ENCODE measurements around the gene KAZN. TPM values are rescaled to one million over a fixed set of nuclear protein-coding genes. Genes with fewer than 3 reads are reported as not detected.
A peak's percentile ranks its signal among the peaks of the same experiment; 100 is the strongest.

KAZN gene
- total and polyA plus RNA-seq, 11 donors: 0.65 to 6.5 (median 2.3) TPM

DNA sequence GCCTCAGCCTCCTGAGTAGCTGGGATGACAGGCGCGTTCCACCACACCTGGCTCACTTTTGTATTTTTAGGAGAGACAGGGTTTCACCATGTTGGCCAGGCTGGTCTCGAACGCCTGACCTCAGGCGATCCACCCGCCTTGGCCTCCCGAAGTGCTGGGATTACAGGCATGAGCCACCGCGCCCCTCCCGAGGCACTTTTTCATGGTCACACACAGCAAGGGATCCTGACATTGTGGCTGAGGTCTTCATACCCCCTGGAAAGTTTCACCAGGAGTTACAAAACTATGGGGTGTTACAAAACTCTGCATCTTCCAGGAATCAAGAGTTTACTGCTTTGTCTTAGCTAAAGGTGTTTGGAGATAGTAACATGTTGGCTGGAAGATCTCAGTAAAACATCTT, 320.8 kb downstream of the KAZN start:
- 91 to 96% (median 94%) methylated on average over 10 of the region's 10 CpGs for WGBS, 4 donors
- Histone ChIP-seq H3K9me3 (no peaks in the 10 kb centered on the region), H3K4me1 (peaks cover 0 to 9% (median 0%) of the 10 kb centered on the region in 12 donors), H3K27me3 (peaks cover 0 to 5% (median 0%) of the 10 kb centered on the region in 9 donors), H3K36me3 (no peaks in the 10 kb centered on the region), H3K4me3 (no peak overlapping the region), H3K27ac (no peak overlapping the region)
- no peak for TF ChIP-seq POLR2A (IDR thresholded peaks at IDR 0.05)
- TF ChIP-seq, protein P1, sequence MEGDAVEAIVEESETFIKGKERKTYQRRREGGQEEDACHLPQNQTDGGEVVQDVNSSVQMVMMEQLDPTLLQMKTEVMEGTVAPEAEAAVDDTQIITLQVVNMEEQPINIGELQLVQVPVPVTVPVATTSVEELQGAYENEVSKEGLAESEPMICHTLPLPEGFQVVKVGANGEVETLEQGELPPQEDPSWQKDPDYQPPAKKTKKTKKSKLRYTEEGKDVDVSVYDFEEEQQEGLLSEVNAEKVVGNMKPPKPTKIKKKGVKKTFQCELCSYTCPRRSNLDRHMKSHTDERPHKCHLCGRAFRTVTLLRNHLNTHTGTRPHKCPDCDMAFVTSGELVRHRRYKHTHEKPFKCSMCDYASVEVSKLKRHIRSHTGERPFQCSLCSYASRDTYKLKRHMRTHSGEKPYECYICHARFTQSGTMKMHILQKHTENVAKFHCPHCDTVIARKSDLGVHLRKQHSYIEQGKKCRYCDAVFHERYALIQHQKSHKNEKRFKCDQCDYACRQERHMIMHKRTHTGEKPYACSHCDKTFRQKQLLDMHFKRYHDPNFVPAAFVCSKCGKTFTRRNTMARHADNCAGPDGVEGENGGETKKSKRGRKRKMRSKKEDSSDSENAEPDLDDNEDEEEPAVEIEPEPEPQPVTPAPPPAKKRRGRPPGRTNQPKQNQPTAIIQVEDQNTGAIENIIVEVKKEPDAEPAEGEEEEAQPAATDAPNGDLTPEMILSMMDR (IDR thresholded peaks at IDR 0.05): no peak
- intact Hi-C loops (cut with DNase I): loop anchor here in 2 of 10 donors (10.0 kb wide), 2 partner anchors 144 to 804 kb away; no protein-coding TSS in a partner anchor
- ATAC-seq (no peak), DNase-seq (peak in 1 of 5 donors; percentile 19)

DNA sequence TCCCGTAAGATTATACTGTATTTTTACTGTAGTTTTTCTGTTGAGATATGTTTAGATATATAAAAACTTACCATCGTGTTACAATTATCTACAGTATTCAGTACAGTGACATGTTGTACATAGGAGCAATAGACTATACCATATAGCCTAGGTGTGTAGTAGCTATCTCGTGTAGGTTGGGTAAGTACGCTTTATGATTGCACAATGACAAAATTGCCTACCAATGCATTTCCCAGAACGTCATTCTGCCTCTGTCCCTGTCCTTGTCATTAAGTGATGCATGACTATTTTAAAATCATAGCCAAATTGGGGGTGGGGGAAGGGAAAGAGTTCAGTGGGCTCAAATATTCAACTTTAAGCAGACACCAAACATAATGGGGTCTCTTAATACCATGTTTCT, 321.3 kb downstream of the KAZN start:
- TF ChIP-seq, protein P1 (IDR thresholded peaks at IDR 0.05): no peak
- TF ChIP-seq POLR2A (IDR thresholded peaks at IDR 0.05): no peak
- no peak overlapping the region for H3K4me3 ChIP-seq
- intact Hi-C loops (cut with DNase I): loop anchor here in 3 of 10 donors (5.0 to 10.0 kb wide), 3 partner anchors 108 to 805 kb away; no protein-coding TSS in a partner anchor
- peaks cover 0 to 11% (median 2%) of the 10 kb centered on the region in 12 donors for H3K4me1 ChIP-seq
- H3K36me3 ChIP-seq: no peaks in the 10 kb centered on the region
- peaks cover 0 to 8% (median 0%) of the 10 kb centered on the region in 9 donors for H3K27me3 ChIP-seq
- no peak overlapping the region for H3K27ac ChIP-seq
- 60 to 74% (median 70%) methylated on average over 5 of the region's 5 CpGs for WGBS, 4 donors
- DNase-seq (no peak), ATAC-seq (no peak)
- no peaks in the 10 kb centered on the region for H3K9me3 ChIP-seq

DNA sequence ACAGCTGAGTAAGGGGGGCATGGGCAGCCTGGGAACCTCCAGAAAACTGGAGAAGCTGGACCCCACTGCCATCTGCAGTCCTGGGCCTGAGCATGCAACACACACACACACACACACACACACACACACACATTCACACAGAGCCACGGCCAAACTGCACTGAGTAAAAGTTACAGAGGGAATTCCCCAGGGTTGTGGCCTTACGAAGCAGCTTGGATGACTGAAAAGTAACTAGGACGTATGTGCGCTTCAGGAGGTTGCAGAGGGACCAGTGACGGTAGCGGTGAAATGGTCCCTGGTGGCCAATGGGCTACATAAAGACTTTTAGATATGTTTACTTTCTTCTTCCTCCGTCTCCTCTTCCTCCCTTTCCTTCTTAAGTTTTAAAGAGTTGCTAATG, 322.6 kb downstream of the KAZN start:
- ATAC-seq (peak; percentile 11 to 47 (median 38)), DNase-seq (peak in 4 of 5 donors; percentile 23 to 39 (median 35))
- Histone ChIP-seq H3K4me3 (no peak overlapping the region), H3K9me3 (no peaks in the 10 kb centered on the region), H3K27me3 (peaks cover 0 to 21% (median 0%) of the 10 kb centered on the region in 9 donors), H3K4me1 (peaks cover 0 to 23% (median 13%) of the 10 kb centered on the region in 12 donors), H3K27ac (no peak overlapping the region), H3K36me3 (no peaks in the 10 kb centered on the region)
- no peak for TF ChIP-seq POLR2A (IDR thresholded peaks at IDR 0.05)
- TF ChIP-seq, protein P1 (IDR thresholded peaks at IDR 0.05): no peak
- WGBS, 4 donors: 49 to 64% (median 52%) methylated on average over 7 of the region's 7 CpGs
- intact Hi-C loops (cut with DNase I): loop anchor here in 1 of 10 donors (5.0 kb wide), 1 partner anchor 106 kb away; no protein-coding TSS in a partner anchor

DNA sequence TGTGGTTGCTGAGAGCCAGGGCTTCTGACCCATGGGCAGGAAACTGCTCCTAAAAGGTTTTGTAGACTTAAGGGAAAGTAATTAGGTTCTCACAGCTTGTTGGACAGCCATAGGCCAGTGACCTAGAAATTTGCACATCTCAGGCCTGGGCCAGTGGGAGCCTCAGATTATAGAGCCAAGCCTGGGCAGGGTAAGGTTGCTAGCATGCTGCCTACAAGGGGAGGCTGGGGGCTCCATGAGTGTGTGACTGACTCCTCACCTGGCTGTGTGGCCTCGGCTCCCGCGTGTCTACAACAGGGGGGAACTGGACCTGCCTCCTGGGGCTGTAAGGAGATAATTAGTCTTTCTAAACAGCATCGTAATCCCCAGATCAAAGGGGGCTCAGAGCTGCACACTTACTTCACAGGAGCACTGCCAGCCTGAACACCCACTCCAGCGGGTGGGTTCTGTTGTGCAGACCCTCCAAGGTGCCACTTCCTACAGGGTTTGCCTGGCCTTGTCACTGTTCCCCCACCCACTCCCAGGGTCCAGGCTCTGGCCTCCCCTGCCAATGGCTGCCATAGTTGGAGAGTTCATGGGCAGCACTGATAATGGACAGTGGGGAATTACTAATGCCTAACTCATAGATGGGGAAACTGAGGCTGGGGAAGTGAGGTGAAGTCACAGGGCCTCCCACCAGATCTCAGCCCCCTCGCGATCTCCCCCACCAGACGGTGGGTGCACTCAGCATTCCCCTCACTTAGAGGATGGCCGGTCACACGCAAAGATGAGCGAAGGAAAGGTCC, 324.6 kb downstream of the KAZN start:
- intact Hi-C loops (cut with DNase I): loop anchor here in 1 of 10 donors (5.0 kb wide), 1 partner anchor 104 kb away; no protein-coding TSS in a partner anchor
- H3K9me3 ChIP-seq: no peaks in the 10 kb centered on the region
- H3K4me1 ChIP-seq: peaks cover 0 to 23% (median 13%) of the 10 kb centered on the region in 12 donors
- peaks cover 0 to 30% (median 3%) of the 10 kb centered on the region in 9 donors for H3K27me3 ChIP-seq
- peak in 1 of 4 donors; percentile 23 for ATAC-seq
- no peak for TF ChIP-seq POLR2A (IDR thresholded peaks at IDR 0.05)
- TF ChIP-seq, protein P1 (IDR thresholded peaks at IDR 0.05): no peak
- peak overlapping the region in 4 of 12 donors; percentile 23 to 66 (median 43) for H3K27ac ChIP-seq
- WGBS, 4 donors: 78 to 93% (median 81%) methylated on average over 6 to 11 of the region's 11 CpGs
- DNase-seq: no peak
- H3K4me3 ChIP-seq: peak overlapping the region in 8 of 12 donors; percentile 30 to 91 (median 74)
- no peaks in the 10 kb centered on the region for H3K36me3 ChIP-seq
